K562 (cell line): Measurements from ENCODE around the gene LRP1-AS. TPM values are rescaled to one million over a fixed set of nuclear protein-coding genes. Genes with fewer than 3 reads are reported as not detected.

Source experiments
- ATAC-seq: fragments of 200-7000 bp; cut with Tn5 transposase; 3 replicates; pipeline ENCODE4 v1.9.1; 2020; ENCODE audit warnings: moderate library complexity
- BruUV-seq: library from RNA; stranded (reverse); fragments of 400-500 nt; replicated peaks from 2 replicates; lab custom pipeline; 2021; lab: Mats Ljungman, UMichigan
- CTCF ChIA-PET: fragments of 300-600 bp; formaldehyde crosslinking; extraction: SDS; loops from one replicate; lab custom pipeline; 2021; ENCODE audit warnings: low intra/inter-chr PET ratio; lab: Yijun Ruan, JAX
- POLR2A ChIA-PET: fragments of 300-600, 350-650 bp; sonication (Branson Sonifier 250); formaldehyde crosslinking; extraction: SDS; loops from one replicate; lab custom pipeline; 2021; ENCODE audit warnings: antibody characterized with exemption, inconsistent platforms; lab: Yijun Ruan, JAX
- DNase-seq, 4 experiments: peaks; one replicate each; pipeline versions ENCODE4 v3.0.0 to v3.0.0-alpha.2; 2011 to 2018; ENCODE audit warnings: low spot score in 3 of 4, mixed read lengths in 3 of 4; ENCODE audit errors: extremely low read depth in 1 of 4
- FAIRE-seq: peaks from 2 replicates; lab custom pipeline; 2011; peaks lifted over from hg19 to GRCh38; lab: Jason Lieb, UNC
- H2AFZ ChIP-seq: 2 replicates; pipeline ENCODE4 v1.6.0; 2011; ENCODE audit warnings: low read depth, low read length, control low read depth, inconsistent platforms
- H3K27ac ChIP-seq: fragments of 200-600 bp; 3 replicates; pipeline ENCODE4 v1.8.0; 2011; ENCODE audit warnings: low read depth, mild to moderate bottlenecking, control low read depth, inconsistent platforms, low read length, moderate library complexity, mixed read lengths; ENCODE audit errors: extremely low read depth
- H3K27me3 ChIP-seq, 2 experiments: fragments of 300-600 bp in 1 of 2; 2 replicates in 1 of 2; 3 replicates in 1 of 2; pipeline versions ENCODE4 v1.6.0 to v1.8.0; 2011; ENCODE audit warnings: inconsistent platforms in 2 of 2, low read length in 2 of 2, mild to moderate bottlenecking in 1 of 2, mixed read lengths in 1 of 2, moderate library complexity in 1 of 2; ENCODE audit not compliant: control insufficient read depth in 2 of 2, insufficient read depth in 2 of 2
- H3K36me3 ChIP-seq: fragments of 300-600 bp; 3 replicates; pipeline ENCODE4 v1.8.0; 2011; ENCODE audit warnings: mild to moderate bottlenecking, low read length, inconsistent platforms; ENCODE audit not compliant: control insufficient read depth, insufficient read depth
- H3K4me1 ChIP-seq, 2 experiments: fragments of 200-600 bp in 1 of 2; replicated peaks in 1 of 2; 2 replicates in 1 of 2; 3 replicates in 1 of 2; pipeline versions ENCODE4 v1.5.1 to v1.8.0; 2011; ENCODE audit warnings: inconsistent platforms in 2 of 2, low read length in 2 of 2, mild to moderate bottlenecking in 1 of 2, mixed read lengths in 1 of 2, moderate library complexity in 1 of 2; ENCODE audit not compliant: control insufficient read depth in 2 of 2, insufficient read depth in 2 of 2
- H3K4me2 ChIP-seq: 2 replicates; pipeline ENCODE4 v1.6.1; 2011; ENCODE audit warnings: low read length, control low read depth, inconsistent platforms, mixed read lengths; ENCODE audit not compliant: insufficient read depth
- H3K4me3 ChIP-seq: fragments of 200-600 bp; sonication (generic), shearing (Covaris generic); 2 replicates; pipeline ENCODE4 v1.5.1; 2016; ENCODE audit warnings: control low read depth, inconsistent platforms
- H3K79me2 ChIP-seq: fragments of 200-600 bp; 3 replicates; pipeline ENCODE4 v1.8.0; 2011; ENCODE audit warnings: low read length, inconsistent platforms; ENCODE audit not compliant: control insufficient read depth, insufficient read depth
- H3K9ac ChIP-seq, 2 experiments: 2 replicates each; pipeline versions ENCODE4 v1.6.0 to v1.6.1; 2011; ENCODE audit warnings: low read depth in 2 of 2, low read length in 2 of 2, control low read depth in 1 of 2, inconsistent platforms in 1 of 2, mild to moderate bottlenecking in 1 of 2, mixed read lengths in 1 of 2; ENCODE audit not compliant: insufficient read depth in 1 of 2
- H3K9me1 ChIP-seq: one replicate; pipeline ENCODE4 v1.6.0; 2011; ENCODE audit warnings: inconsistent platforms, mild to moderate bottlenecking, low read length, moderate library complexity; ENCODE audit not compliant: control insufficient read depth, insufficient read depth
- H3K9me3 ChIP-seq: replicated peaks from 2 replicates; pipeline ENCODE4 v1.5.1; 2011; ENCODE audit warnings: low read depth, low read length, inconsistent platforms; ENCODE audit not compliant: control insufficient read depth, insufficient read depth
- H4K20me1 ChIP-seq: replicated peaks from 2 replicates; pipeline ENCODE4 v1.6.1; 2011; ENCODE audit warnings: low read length, inconsistent platforms, mixed read lengths; ENCODE audit not compliant: control insufficient read depth, insufficient read depth
- BDP1 ChIP-seq: IDR thresholded peaks from 3 replicates; pipeline ENCODE4 v1.6.1; 2011; ENCODE audit not compliant: insufficient read length, insufficient read depth
- CREB1 ChIP-seq, 2 experiments: sonication (generic) in 1 of 2; formaldehyde crosslinking in 1 of 2; IDR thresholded peaks; 2 replicates each; pipeline versions ENCODE4 v1.6.1 to v1.8.0; 2012 to 2022; ENCODE audit warnings: inconsistent platforms in 1 of 2, mild to moderate bottlenecking in 1 of 2, missing genetic modification reagents in 1 of 2, moderate library complexity in 1 of 2
- EGR1 ChIP-seq: fragments of 450-650 bp; conservative IDR thresholded peaks from 2 replicates; pipeline ENCODE4 v1.6.1; 2017; ENCODE audit warnings: mild to moderate bottlenecking
- ZNF263 ChIP-seq: sonication (generic); formaldehyde crosslinking; IDR thresholded peaks from 2 replicates; pipeline ENCODE4 v1.8.0; 2022; ENCODE audit warnings: mild to moderate bottlenecking, missing genetic modification reagents, borderline replicate concordance
- WGBS: fragments of 100-300 bp; shearing (Covaris generic); methylation state at CpG from one replicate; pipeline ENCODE4 v1.1.6; 2016; ENCODE audit warnings: low coverage, mixed read lengths; ENCODE audit not compliant: insufficient coverage; ENCODE audit errors: missing lambda C conversion rate; 5-methylcytosine and 5-hydroxymethylcytosine counted together
- in situ Hi-C: fragments of 300-500 bp; cut with MboI; formaldehyde crosslinking; loops from 4 replicates; pipeline ENCODE4 v1.15.0; 2018; ENCODE audit warnings: inconsistent platforms, mixed read lengths
- intact Hi-C: fragments of 100-400 bp; cut with micrococcal nuclease; formaldehyde crosslinking; loops from 2 replicates; pipeline ENCODE4 v1.14.2; 2022
- polyA plus RNA-seq, 8 experiments: library from polyadenylated mRNA; depleted of rRNA in 4 of 8; stranded (reverse) in 5 of 8; unstranded in 3 of 8; fragments of >200 nt; fragmentation: Nextera tagmentation in 2 of 8; fragmentation: Illumina TruSeq in 1 of 8; extraction: Ambion mirVana in 2 of 8; extraction: Trizol in 1 of 8; gene quantifications; 2 replicates each; pipeline versions ENCODE4 v1.2.1 to v1.2.3, GENCODE V29; 2011 to 2014; ENCODE audit warnings: inconsistent platforms in 1 of 8, missing spikeins in 1 of 8
- total RNA-seq, 7 experiments: library from RNA; depleted of rRNA in 6 of 7; stranded (reverse); fragments of >200 nt in 6 of 7; fragmentation: Illumina TruSeq in 2 of 7; extraction: Trizol in 2 of 7; gene quantifications; 2 replicates each; pipeline versions ENCODE4 v1.2.1 to v1.2.3, GENCODE V29; 2011 to 2021; ENCODE audit warnings: low replicate concordance in 1 of 7
- TF ChIP-seq, protein P1 (sequence below), 2 experiments: IDR thresholded peaks in 1 of 2; conservative IDR thresholded peaks in 1 of 2; 2 replicates each; pipeline ENCODE4 v1.6.1; 2016; ENCODE audit warnings: low read depth in 2 of 2, mild to moderate bottlenecking in 1 of 2, missing compliant biosample characterization in 1 of 2, missing genetic modification characterization in 1 of 2, moderate library complexity in 1 of 2

LRP1-AS gene
- total and polyA plus RNA-seq, 9 of the 15 experiments (the other 6 are each of a cell fraction or from before 2014, with no cell fraction given): not detected

DNA sequence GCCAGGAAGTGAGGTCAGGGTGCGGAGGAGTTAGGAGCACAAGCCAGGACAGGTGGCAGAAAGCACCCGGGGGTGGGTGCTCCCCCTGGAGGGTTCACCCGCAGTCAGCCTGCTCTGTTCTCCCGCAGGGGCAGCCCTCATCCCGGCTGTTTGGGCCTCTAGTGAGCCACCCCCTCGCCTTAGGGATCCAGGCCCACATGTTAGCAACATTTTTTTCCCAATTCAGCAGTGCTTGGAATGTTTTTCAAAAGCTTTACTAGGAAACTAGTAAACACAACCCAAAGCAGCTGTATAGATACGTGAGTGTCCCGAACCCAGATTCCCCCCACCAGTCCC lies 40.6 kb upstream of the LRP1-AS start:
- TF ChIP-seq, protein P1, sequence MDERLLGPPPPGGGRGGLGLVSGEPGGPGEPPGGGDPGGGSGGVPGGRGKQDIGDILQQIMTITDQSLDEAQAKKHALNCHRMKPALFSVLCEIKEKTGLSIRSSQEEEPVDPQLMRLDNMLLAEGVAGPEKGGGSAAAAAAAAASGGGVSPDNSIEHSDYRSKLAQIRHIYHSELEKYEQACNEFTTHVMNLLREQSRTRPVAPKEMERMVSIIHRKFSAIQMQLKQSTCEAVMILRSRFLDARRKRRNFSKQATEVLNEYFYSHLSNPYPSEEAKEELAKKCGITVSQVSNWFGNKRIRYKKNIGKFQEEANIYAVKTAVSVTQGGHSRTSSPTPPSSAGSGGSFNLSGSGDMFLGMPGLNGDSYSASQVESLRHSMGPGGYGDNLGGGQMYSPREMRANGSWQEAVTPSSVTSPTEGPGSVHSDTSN (CRISPR knock-in tag; IDR thresholded peaks at IDR 0.05; ENCODE audit: low read depth): no peak
- TF ChIP-seq, protein P1 (tag; conservative IDR thresholded peaks at IDR 0.05; ENCODE audit: low read depth): no peak
- no peak for TF ChIP-seq CREB1 (IDR thresholded peaks at IDR 0.05)
- TF ChIP-seq CREB1 (CRISPR knock-in tag; IDR thresholded peaks at IDR 0.05): no peak
- 0 out of 2 replicates have a peak, but pooled peaks have one; percentile 16 for TF ChIP-seq EGR1
- no peak for TF ChIP-seq BDP1
- TF ChIP-seq ZNF263 (CRISPR knock-in tag): 0 out of 2 replicates have a peak, but pooled peaks have one; percentile 14
- ATAC-seq (no peak), DNase-seq (no peak), FAIRE-seq (no peak)
- H3K9me1 ChIP-seq: peaks cover 5% of the 10 kb centered on the region
- H3K36me3 ChIP-seq: no peaks in the 10 kb centered on the region
- no peaks in the 10 kb centered on the region for H3K79me2 ChIP-seq
- no peak overlapping the region for H2AFZ ChIP-seq
- in situ Hi-C loops (loop anchor here (10.0 kb wide), 1 partner anchor 433 kb away; the partner anchor contains the start of gene PRIM1), intact Hi-C loops (no loop called here)
- no peak overlapping the region for H3K4me3 ChIP-seq
- ChIA-PET POLR2A (interaction anchor here (0.6 to 1.5 kb wide), 6 partner anchors 10 to 77 kb away, joined by 3 to 6 read pairs (median 3); partner anchors contain the start of genes SHMT2 and STAT6), CTCF (no interaction called here)
- H4K20me1 ChIP-seq: peaks cover 17% of the 10 kb centered on the region; the same call in 1 of the 2 replicates
- H3K27ac ChIP-seq: no peak overlapping the region
- H3K4me2 ChIP-seq: no peak overlapping the region
- WGBS: 28% methylated on average over 8 of the region's 8 CpGs
- peaks cover 45 to 86% of the 10 kb centered on the region in 2 experiments for H3K27me3 ChIP-seq
- peaks cover 0 to 41% of the 10 kb centered on the region in 2 experiments; a peak in 2 of 5 replicates for H3K4me1 ChIP-seq
- no peak overlapping the region for H3K9ac ChIP-seq
- no peaks in the 10 kb centered on the region for H3K9me3 ChIP-seq
- no TSS peak for BruUV-seq
